ENCODE results near the gene TLCD3B.

TLCD3B gene

GRCh38 chr16:29987371-29988085 lies 43.5 kb downstream of the TLCD3B start:
- DNase-seq: no peak

- no peak for DNase-seq
Observed at GRCh38 chr16:29986931-29987330, 44.1 kb downstream of the TLCD3B start.

- DNase-seq: no peak
Observed at GRCh38 chr16:29986231-29986630, 44.8 kb downstream of the TLCD3B start.

GRCh38 chr16:29985271-29985811 lies 45.7 kb downstream of the TLCD3B start:
- DNase-seq: no peak

- DNase-seq: no peak
Observed at GRCh38 chr16:29984764-29985147, 46.3 kb downstream of the TLCD3B start.

- DNase-seq: no peak
Observed at GRCh38 chr16:29984137-29984763, 46.8 kb downstream of the TLCD3B start.

- DNase-seq: no peak
Observed at GRCh38 chr16:29983420-29984136, 47.5 kb downstream of the TLCD3B start.

- DNase-seq: no peak
Observed at GRCh38 chr16:29982560-29983419, 48.3 kb downstream of the TLCD3B start.

- DNase-seq: no peak
Observed at GRCh38 chr16:29978564-29979270, 52.4 kb downstream of the TLCD3B start.

GRCh38 chr16:29978081-29978480 lies 53.0 kb downstream of the TLCD3B start:
- DNase-seq: no peak

GRCh38 chr16:29977063-29977825 lies 53.8 kb downstream of the TLCD3B start:
- no peak for DNase-seq

GRCh38 chr16:29975811-29976511 lies 55.1 kb downstream of the TLCD3B start:
- no peak for DNase-seq

- no peak for DNase-seq
Observed at GRCh38 chr16:29975134-29975538, 55.9 kb downstream of the TLCD3B start.
